ENCODE data around the gene ITSN1. TPM values are rescaled to one million over a fixed set of nuclear protein-coding genes. Genes with fewer than 3 reads are reported as not detected.

ITSN1 gene
- total RNA-seq, 2 donors from 2014 or later = 2.5 to 2.9 TPM

Other genes with a start within 250 kb of the ITSN1 start
- 10 to 100 TPM; 17.9 to 18.7 TPM for gene IFNGR2, start 239.1 kb upstream of the ITSN1 start, total RNA-seq
- 10 to 100 TPM; 41.7 to 60.3 TPM for gene TMEM50B, start 162.5 kb upstream of the ITSN1 start, total RNA-seq
- under 1 TPM in 1 of 2 donors, not detected in 1; 0.47 TPM for gene DNAJC28, start 150.8 kb upstream of the ITSN1 start, total RNA-seq
- gene GART, start 100.4 kb upstream of the ITSN1 start, total RNA-seq = 10 to 100 TPM; 40.0 to 44.8 TPM
- gene SON, start 99.5 kb upstream of the ITSN1 start, total RNA-seq = 100 to 1,000 TPM; 324 to 380 TPM
- gene DONSON, start 53.8 kb upstream of the ITSN1 start, total RNA-seq = 10 to 100 TPM in 1 of 2 donors, 1 to 10 TPM in 1; 8.9 to 10.0 TPM
- gene CRYZL1, start 760 bp upstream of the ITSN1 start, total RNA-seq = 10 to 100 TPM; 23.2 to 23.7 TPM

All from T-helper 17 cell (primary cell).